H9 (cell line): ENCODE results near the gene FGD6. TPM values are rescaled to one million over a fixed set of nuclear protein-coding genes. Genes with fewer than 3 reads are reported as not detected.

Source experiments
- DNase-seq: peaks from one replicate; pipeline ENCODE4 v3.0.0-alpha.2; 2017
- H2AFZ ChIP-seq: one replicate; pipeline ENCODE4 v1.6.1; 2013; ENCODE audit warnings: mild to moderate bottlenecking, low read length, control low read depth, moderate library complexity
- H2AK5ac ChIP-seq: 2 replicates; pipeline ENCODE4 v1.6.1; 2013; ENCODE audit warnings: low read length, control low read depth, mixed read lengths; ENCODE audit not compliant: insufficient read length
- H2BK120ac ChIP-seq: one replicate; pipeline ENCODE4 v1.6.1; 2013; ENCODE audit warnings: low read depth, mild to moderate bottlenecking, low read length, control low read depth, inconsistent platforms; ENCODE audit not compliant: poor library complexity, severe bottlenecking
- H2BK12ac ChIP-seq: 2 replicates; pipeline ENCODE4 v1.6.1; 2013; ENCODE audit warnings: low read length, control low read depth, mixed read lengths, low read depth; ENCODE audit not compliant: insufficient read length
- H2BK15ac ChIP-seq: 2 replicates; pipeline ENCODE4 v1.6.1; 2013; ENCODE audit warnings: low read depth, low read length, control low read depth
- H2BK20ac ChIP-seq: one replicate; pipeline ENCODE4 v1.6.1; 2013; ENCODE audit warnings: low read depth, mild to moderate bottlenecking, low read length, control low read depth, inconsistent platforms; ENCODE audit not compliant: poor library complexity, severe bottlenecking
- H2BK5ac ChIP-seq: 2 replicates; pipeline ENCODE4 v1.6.1; 2013; ENCODE audit warnings: low read length, control low read depth, mixed read lengths; ENCODE audit not compliant: insufficient read length
- H3K14ac ChIP-seq: 2 replicates; pipeline ENCODE4 v1.6.1; 2013; ENCODE audit warnings: low read length, control low read depth; ENCODE audit not compliant: insufficient read depth
- H3K18ac ChIP-seq: 2 replicates; pipeline ENCODE4 v1.6.1; 2013; ENCODE audit warnings: low read depth, mild to moderate bottlenecking, mixed read lengths, low read length, control low read depth; ENCODE audit not compliant: insufficient read length
- H3K23ac ChIP-seq: 2 replicates; pipeline ENCODE4 v1.6.1; 2013; ENCODE audit warnings: low read length, control low read depth, mixed read lengths, low read depth; ENCODE audit not compliant: insufficient read length
- H3K23me2 ChIP-seq: 2 replicates; pipeline ENCODE4 v1.6.1; 2013; ENCODE audit warnings: low read depth, mild to moderate bottlenecking, mixed read lengths, low read length, control low read depth; ENCODE audit not compliant: insufficient read length, poor library complexity, severe bottlenecking
- H3K27ac ChIP-seq: 2 replicates; pipeline ENCODE4 v1.5.1; 2013; ENCODE audit warnings: low read length, control low read depth, mixed read lengths, low read depth; ENCODE audit not compliant: insufficient read length
- H3K27me3 ChIP-seq: 2 replicates; pipeline ENCODE4 v1.6.1; 2013; ENCODE audit warnings: low read length, control low read depth, inconsistent platforms; ENCODE audit not compliant: insufficient read depth
- H3K4ac ChIP-seq: 2 replicates; pipeline ENCODE4 v1.6.1; 2013; ENCODE audit warnings: low read depth, mild to moderate bottlenecking, control low read depth, inconsistent platforms, low read length, moderate library complexity
- H3K4me1 ChIP-seq: 2 replicates; pipeline ENCODE4 v1.6.1; 2013; ENCODE audit warnings: low read length, control low read depth, inconsistent platforms; ENCODE audit not compliant: insufficient read depth
- H3K4me2 ChIP-seq: 2 replicates; pipeline ENCODE4 v1.6.1; 2013; ENCODE audit warnings: low read length, control low read depth, mixed read lengths; ENCODE audit not compliant: insufficient read length, insufficient read depth
- H3K56ac ChIP-seq: 2 replicates; pipeline ENCODE4 v1.6.1; 2013; ENCODE audit warnings: low read depth, mild to moderate bottlenecking, mixed read lengths, low read length, control low read depth; ENCODE audit not compliant: insufficient read length
- H3K79me1 ChIP-seq: 2 replicates; pipeline ENCODE4 v1.6.1; 2013; ENCODE audit warnings: low read depth, mild to moderate bottlenecking, moderate library complexity, low read length, control low read depth, inconsistent platforms; ENCODE audit not compliant: insufficient read depth, poor library complexity, severe bottlenecking
- H3K79me2 ChIP-seq: 2 replicates; pipeline ENCODE4 v1.6.1; 2013; ENCODE audit warnings: low read length, control low read depth, inconsistent platforms; ENCODE audit not compliant: insufficient read depth
- H3K9ac ChIP-seq: 2 replicates; pipeline ENCODE4 v1.6.1; 2013; ENCODE audit warnings: low read length, control low read depth, mixed read lengths; ENCODE audit not compliant: insufficient read length; ENCODE audit errors: extremely low read depth
- H3K9me3 ChIP-seq: one replicate; pipeline ENCODE4 v1.6.1; 2013; ENCODE audit warnings: low read depth, low read length, inconsistent platforms; ENCODE audit not compliant: control insufficient read depth
- H3T11ph ChIP-seq: one replicate; pipeline ENCODE4 v1.6.1; 2013; ENCODE audit warnings: mild to moderate bottlenecking, low read length, control low read depth, inconsistent platforms
- H4K20me1 ChIP-seq: one replicate; pipeline ENCODE4 v1.6.1; 2013; ENCODE audit not compliant: control insufficient read depth, insufficient read length, insufficient read depth
- H4K5ac ChIP-seq: 2 replicates; pipeline ENCODE4 v1.6.1; 2013; ENCODE audit warnings: low read depth, mild to moderate bottlenecking, mixed read lengths, low read length, control low read depth; ENCODE audit not compliant: insufficient read length
- H4K8ac ChIP-seq: replicated peaks from 2 replicates; pipeline ENCODE4 v1.6.1; 2013; ENCODE audit warnings: low read length, control low read depth, mixed read lengths, low read depth; ENCODE audit not compliant: insufficient read length
- H4K91ac ChIP-seq: 2 replicates; pipeline ENCODE4 v1.6.1; 2013; ENCODE audit warnings: low read depth, mild to moderate bottlenecking, moderate library complexity, mixed read lengths, low read length, control low read depth; ENCODE audit not compliant: insufficient read length
- H3K27ac Mint-ChIP-seq, 3 experiments: 2 replicates in 2 of 3; 3 replicates in 1 of 3; pipeline ENCODE4 v1.8.0; 2020 to 2021; ENCODE audit warnings: mixed read lengths in 3 of 3, mild to moderate bottlenecking in 1 of 3, moderate library complexity in 1 of 3
- H3K27me3 Mint-ChIP-seq: 2 replicates; pipeline ENCODE4 v1.8.0; 2021; ENCODE audit warnings: low read depth, mild to moderate bottlenecking, moderate library complexity, mixed read lengths
- H3K36me3 Mint-ChIP-seq, 3 experiments: 2 replicates in 2 of 3; 3 replicates in 1 of 3; pipeline ENCODE4 v1.8.0; 2020 to 2021; ENCODE audit warnings: low read depth in 3 of 3, mixed read lengths in 3 of 3; ENCODE audit not compliant: insufficient read depth in 1 of 3
- H3K4me1 Mint-ChIP-seq, 2 experiments: 2 replicates each; pipeline ENCODE4 v1.8.0; 2020; ENCODE audit warnings: mixed read lengths in 2 of 2
- H3K4me3 Mint-ChIP-seq, 2 experiments: 2 replicates in 1 of 2; 3 replicates in 1 of 2; pipeline ENCODE4 v1.8.0; 2020 to 2021; ENCODE audit warnings: mild to moderate bottlenecking in 2 of 2, mixed read lengths in 2 of 2, moderate library complexity in 1 of 2
- H3K9me3 Mint-ChIP-seq, 2 experiments: 2 replicates in 1 of 2; 3 replicates in 1 of 2; pipeline ENCODE4 v1.8.0; 2020; ENCODE audit warnings: mild to moderate bottlenecking in 2 of 2, mixed read lengths in 2 of 2, moderate library complexity in 1 of 2
- WGBS: extraction: QIAGEN DNeasy Blood & Tissue Kit; methylation state at CpG from one replicate; pipeline ENCODE4 v1.1.7; 2013; ENCODE audit warnings: missing lambda C conversion rate, low lambda C conversion rate, mixed read lengths; ENCODE audit not compliant: insufficient read length; ENCODE audit errors: extremely low coverage; 5-methylcytosine and 5-hydroxymethylcytosine counted together
- total RNA-seq: library from RNA; stranded (reverse); gene quantifications from 2 replicates; pipeline ENCODE4 v1.2.1, GENCODE V29; 2021
- TF ChIP-seq, protein P1 (sequence below): fragments of 200-600 bp; sonication (generic); conservative IDR thresholded peaks from 3 replicates; pipeline ENCODE4 v1.8.0; 2021; ENCODE audit warnings: antibody characterized with exemption, mild to moderate bottlenecking

FGD6 gene
- total RNA-seq, 1 experiment from 2014 or later = 39.5 TPM

DNA sequence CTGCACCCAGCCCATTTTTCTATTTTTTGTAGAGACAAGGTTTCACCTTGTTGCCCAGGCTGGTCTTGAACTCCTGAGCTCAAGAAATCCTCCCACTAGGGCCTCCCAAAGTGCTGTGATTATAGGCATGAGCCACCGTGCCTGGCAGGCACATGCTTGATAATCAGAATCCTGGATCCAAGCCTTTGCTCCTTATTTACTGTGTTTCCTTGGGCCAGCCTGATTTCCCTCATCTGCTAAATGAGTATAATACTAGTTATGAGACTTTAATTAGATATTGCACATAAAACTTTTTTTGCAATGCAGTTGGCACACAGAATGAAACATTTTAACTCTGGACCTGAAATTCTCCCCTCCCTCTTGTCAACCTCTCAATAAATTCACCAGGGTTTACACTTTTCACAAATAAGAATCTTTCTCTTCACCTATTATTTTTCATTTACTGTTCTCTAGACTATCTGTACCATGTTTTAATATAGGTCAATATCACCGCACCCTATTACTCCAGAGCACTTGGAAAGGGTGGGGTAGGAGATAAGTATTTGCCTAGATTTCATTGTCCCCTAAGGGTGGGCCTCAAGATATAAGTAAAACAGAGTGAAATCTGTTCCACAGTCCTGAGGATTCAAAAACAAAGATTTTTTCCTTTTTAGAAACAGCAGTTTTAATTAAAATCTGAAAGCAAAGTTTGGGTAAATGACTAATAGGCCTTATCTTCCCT, 74.7 kb downstream of the FGD6 start:
- H3K4me3 Mint-ChIP-seq = no peak overlapping the region
- Histone ChIP-seq H3K79me2 (no peaks in the 10 kb centered on the region), H2BK15ac (no peak overlapping the region), H3K18ac (no peak overlapping the region), H2AK5ac (no peak overlapping the region), H4K8ac (no peak overlapping the region), H2BK5ac (no peak overlapping the region), H3T11ph (no peak overlapping the region), H3K9ac (no peak overlapping the region), H3K27ac (no peak overlapping the region), H3K14ac (no peak overlapping the region), H3K56ac (no peak overlapping the region), H4K91ac (no peak overlapping the region), H3K23ac (no peak overlapping the region), H2BK120ac (no peak overlapping the region), H3K4me1 (no peaks in the 10 kb centered on the region), H4K5ac (no peak overlapping the region), H3K23me2 (no peaks in the 10 kb centered on the region), H3K27me3 (no peaks in the 10 kb centered on the region), H2AFZ (no peak overlapping the region), H2BK20ac (no peak overlapping the region), H3K9me3 (no peaks in the 10 kb centered on the region), H3K79me1 (no peaks in the 10 kb centered on the region), H4K20me1 (no peaks in the 10 kb centered on the region), H3K4ac (no peak overlapping the region), H2BK12ac (no peak overlapping the region), H3K4me2 (no peak overlapping the region)
- TF ChIP-seq, protein P1, sequence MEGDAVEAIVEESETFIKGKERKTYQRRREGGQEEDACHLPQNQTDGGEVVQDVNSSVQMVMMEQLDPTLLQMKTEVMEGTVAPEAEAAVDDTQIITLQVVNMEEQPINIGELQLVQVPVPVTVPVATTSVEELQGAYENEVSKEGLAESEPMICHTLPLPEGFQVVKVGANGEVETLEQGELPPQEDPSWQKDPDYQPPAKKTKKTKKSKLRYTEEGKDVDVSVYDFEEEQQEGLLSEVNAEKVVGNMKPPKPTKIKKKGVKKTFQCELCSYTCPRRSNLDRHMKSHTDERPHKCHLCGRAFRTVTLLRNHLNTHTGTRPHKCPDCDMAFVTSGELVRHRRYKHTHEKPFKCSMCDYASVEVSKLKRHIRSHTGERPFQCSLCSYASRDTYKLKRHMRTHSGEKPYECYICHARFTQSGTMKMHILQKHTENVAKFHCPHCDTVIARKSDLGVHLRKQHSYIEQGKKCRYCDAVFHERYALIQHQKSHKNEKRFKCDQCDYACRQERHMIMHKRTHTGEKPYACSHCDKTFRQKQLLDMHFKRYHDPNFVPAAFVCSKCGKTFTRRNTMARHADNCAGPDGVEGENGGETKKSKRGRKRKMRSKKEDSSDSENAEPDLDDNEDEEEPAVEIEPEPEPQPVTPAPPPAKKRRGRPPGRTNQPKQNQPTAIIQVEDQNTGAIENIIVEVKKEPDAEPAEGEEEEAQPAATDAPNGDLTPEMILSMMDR = no peak
- H3K36me3 Mint-ChIP-seq = peaks cover 4 to 40% (median 32%) of the 10 kb centered on the region in 3 experiments; a peak in 6 of 7 replicates
- no peak for DNase-seq
- peak overlapping the region in 2 of 3 experiments; percentile 26 to 53; a peak in 1 of 7 replicates for H3K27ac Mint-ChIP-seq
- H3K9me3 Mint-ChIP-seq = no peaks in the 10 kb centered on the region; a peak in 1 of 5 replicates
- peaks cover 15 to 18% of the 10 kb centered on the region in 2 experiments for H3K4me1 Mint-ChIP-seq
- H3K27me3 Mint-ChIP-seq = no peaks in the 10 kb centered on the region
- no CpG with 5 or more reads among the region's 2 CpGs for WGBS
